Liver (tissue), 3 donors: Measurements from ENCODE around the gene TREX2.

ENCODE experiments used
- FOXA1 ChIP-seq: IDR thresholded peaks from 2 replicates; pipeline ENCODE4 v1.6.1; 2016; ENCODE audit warnings: antibody characterized with exemption
- JUND ChIP-seq, 2 donors: IDR thresholded peaks; 2 replicates each; pipeline ENCODE4 v1.6.1; 2016; ENCODE audit warnings: antibody characterized with exemption in 2 of 2
- RAD21 ChIP-seq, 2 donors: IDR thresholded peaks; 2 replicates each; pipeline ENCODE4 v1.6.1; 2016; ENCODE audit warnings: antibody characterized with exemption in 2 of 2, mild to moderate bottlenecking in 2 of 2
- SP1 ChIP-seq: IDR thresholded peaks from 2 replicates; pipeline ENCODE4 v1.6.1; 2018; ENCODE audit warnings: antibody characterized with exemption, mild to moderate bottlenecking
- ZBTB33 ChIP-seq: IDR thresholded peaks from 2 replicates; pipeline ENCODE4 v1.6.1; 2016; ENCODE audit warnings: antibody characterized with exemption
- TF ChIP-seq, protein P1 (sequence below): IDR thresholded peaks from 2 replicates; pipeline ENCODE4 v1.6.1; 2016; ENCODE audit warnings: antibody characterized with exemption
- TF ChIP-seq, protein P2 (sequence below): IDR thresholded peaks from 2 replicates; pipeline ENCODE4 v1.6.1; 2016; ENCODE audit warnings: antibody characterized with exemption, mild to moderate bottlenecking
- TF ChIP-seq, protein P3 (sequence below): fragments of 150-350 bp; IDR thresholded peaks from 2 replicates; pipeline ENCODE4 v1.5.1; 2017; ENCODE audit warnings: improper control_type of control experiment, low read depth, low read length; ENCODE audit not compliant: missing input control
- donor health status: healthy.
- donor health status: healthy.

GRCh38 chrX:153481043-153481442 is 35.2 kb upstream of the TREX2 start:
- TF ChIP-seq, protein P1, sequence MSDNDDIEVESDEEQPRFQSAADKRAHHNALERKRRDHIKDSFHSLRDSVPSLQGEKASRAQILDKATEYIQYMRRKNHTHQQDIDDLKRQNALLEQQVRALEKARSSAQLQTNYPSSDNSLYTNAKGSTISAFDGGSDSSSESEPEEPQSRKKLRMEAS = no peak
- TF ChIP-seq, protein P2, sequence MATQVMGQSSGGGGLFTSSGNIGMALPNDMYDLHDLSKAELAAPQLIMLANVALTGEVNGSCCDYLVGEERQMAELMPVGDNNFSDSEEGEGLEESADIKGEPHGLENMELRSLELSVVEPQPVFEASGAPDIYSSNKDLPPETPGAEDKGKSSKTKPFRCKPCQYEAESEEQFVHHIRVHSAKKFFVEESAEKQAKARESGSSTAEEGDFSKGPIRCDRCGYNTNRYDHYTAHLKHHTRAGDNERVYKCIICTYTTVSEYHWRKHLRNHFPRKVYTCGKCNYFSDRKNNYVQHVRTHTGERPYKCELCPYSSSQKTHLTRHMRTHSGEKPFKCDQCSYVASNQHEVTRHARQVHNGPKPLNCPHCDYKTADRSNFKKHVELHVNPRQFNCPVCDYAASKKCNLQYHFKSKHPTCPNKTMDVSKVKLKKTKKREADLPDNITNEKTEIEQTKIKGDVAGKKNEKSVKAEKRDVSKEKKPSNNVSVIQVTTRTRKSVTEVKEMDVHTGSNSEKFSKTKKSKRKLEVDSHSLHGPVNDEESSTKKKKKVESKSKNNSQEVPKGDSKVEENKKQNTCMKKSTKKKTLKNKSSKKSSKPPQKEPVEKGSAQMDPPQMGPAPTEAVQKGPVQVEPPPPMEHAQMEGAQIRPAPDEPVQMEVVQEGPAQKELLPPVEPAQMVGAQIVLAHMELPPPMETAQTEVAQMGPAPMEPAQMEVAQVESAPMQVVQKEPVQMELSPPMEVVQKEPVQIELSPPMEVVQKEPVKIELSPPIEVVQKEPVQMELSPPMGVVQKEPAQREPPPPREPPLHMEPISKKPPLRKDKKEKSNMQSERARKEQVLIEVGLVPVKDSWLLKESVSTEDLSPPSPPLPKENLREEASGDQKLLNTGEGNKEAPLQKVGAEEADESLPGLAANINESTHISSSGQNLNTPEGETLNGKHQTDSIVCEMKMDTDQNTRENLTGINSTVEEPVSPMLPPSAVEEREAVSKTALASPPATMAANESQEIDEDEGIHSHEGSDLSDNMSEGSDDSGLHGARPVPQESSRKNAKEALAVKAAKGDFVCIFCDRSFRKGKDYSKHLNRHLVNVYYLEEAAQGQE = no peak
- no peak for TF ChIP-seq ZBTB33
- TF ChIP-seq, protein P3, sequence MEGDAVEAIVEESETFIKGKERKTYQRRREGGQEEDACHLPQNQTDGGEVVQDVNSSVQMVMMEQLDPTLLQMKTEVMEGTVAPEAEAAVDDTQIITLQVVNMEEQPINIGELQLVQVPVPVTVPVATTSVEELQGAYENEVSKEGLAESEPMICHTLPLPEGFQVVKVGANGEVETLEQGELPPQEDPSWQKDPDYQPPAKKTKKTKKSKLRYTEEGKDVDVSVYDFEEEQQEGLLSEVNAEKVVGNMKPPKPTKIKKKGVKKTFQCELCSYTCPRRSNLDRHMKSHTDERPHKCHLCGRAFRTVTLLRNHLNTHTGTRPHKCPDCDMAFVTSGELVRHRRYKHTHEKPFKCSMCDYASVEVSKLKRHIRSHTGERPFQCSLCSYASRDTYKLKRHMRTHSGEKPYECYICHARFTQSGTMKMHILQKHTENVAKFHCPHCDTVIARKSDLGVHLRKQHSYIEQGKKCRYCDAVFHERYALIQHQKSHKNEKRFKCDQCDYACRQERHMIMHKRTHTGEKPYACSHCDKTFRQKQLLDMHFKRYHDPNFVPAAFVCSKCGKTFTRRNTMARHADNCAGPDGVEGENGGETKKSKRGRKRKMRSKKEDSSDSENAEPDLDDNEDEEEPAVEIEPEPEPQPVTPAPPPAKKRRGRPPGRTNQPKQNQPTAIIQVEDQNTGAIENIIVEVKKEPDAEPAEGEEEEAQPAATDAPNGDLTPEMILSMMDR = no peak
- no peak for TF ChIP-seq JUND (IDR thresholded peaks at IDR 0.05)
- TF ChIP-seq SP1 = no peak
- TF ChIP-seq RAD21 (IDR thresholded peaks at IDR 0.05) = no peak
- no peak for TF ChIP-seq FOXA1
